Central memory CD4-positive, alpha-beta T cell (primary cell): Measurements from ENCODE around the gene B3GALT4.
A peak's percentile ranks its signal among the peaks of the same experiment; 100 is the strongest.
"Not testable (repeated sequence)": the region's sequence is repeated elsewhere in the genome, so short reads cannot be mapped to it uniquely, and the experiment has no call there.

Experiments
- DNase-seq: peaks from one replicate; pipeline ENCODE4 v3.0.0; 2022

The B3GALT4 gene

DNA sequence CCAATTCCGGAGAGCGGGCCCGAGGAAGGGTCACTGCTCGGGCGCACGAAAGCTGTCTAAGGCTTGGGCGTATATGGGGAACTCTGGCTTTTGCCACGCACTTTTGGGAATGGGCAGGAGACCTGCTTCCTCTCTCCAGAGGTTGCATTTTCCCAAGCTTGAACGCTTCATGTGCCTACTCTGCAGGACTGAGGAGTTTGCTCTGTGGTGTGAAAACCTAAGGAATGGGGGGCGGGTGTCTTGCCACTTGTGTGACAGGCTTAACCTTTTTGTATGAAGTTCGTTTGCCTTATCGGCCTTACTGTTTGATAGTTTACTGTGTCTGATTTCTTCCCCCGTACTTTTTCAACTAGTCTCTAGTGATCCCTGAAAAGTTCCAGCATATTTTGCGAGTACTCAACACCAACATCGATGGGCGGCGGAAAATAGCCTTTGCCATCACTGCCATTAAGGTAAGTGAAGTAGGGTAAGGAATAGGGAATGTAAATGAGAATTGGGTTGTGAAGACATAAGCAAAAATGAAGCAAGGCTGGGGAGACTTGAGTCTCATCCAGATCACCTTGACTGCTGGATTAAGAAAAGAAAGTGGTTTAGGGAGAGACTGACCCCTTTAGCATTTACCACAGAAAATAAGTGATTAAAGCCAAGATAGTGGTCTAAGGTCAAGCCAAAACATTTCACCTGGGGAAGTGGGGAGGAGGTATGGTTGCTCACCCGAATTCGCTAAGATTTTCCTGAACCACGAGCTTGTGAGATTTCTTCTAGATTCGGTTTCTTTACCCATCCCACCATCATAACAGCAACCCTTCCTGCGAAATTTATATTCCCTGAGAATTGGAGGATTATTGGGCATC, 4.4 kb upstream of the B3GALT4 start:
- no peak for DNase-seq

DNA sequence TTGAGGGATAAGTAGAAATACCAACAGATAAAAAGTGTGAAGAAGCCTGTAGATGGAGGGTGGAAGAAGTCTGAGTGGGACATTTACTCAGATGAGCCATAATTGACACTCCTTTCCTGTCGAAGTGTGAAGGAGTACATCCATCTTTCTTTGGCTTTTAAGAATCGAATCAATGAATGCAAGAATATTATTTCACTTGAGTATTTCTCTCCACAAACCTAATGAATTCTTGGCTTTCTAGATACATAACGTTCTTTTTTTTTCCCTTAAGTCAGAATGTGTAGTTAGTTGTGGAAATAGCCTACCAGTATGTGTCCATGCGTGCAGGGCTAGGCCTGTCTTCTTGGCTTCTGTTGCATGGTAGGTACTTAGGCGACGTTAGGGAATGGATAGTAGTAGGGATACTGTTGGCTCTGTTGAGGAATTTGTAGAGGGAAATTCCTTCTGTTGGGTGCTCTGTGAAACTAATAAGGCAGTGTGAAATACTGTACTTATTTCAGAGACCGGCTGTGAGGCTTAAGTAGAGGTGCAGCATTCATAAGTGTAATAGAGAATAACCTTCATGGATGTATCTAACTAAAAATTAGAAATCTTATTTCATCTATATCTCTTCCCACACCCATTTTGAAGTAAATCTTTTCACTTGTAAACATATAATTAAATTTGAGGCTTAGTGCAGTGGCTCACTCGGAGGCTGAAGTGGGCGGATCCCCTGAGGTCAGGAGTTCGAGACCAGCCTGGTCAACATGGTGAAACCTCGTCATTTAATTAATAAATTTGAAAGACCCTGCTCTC, 3.6 kb upstream of the B3GALT4 start:
- DNase-seq = no peak

DNA sequence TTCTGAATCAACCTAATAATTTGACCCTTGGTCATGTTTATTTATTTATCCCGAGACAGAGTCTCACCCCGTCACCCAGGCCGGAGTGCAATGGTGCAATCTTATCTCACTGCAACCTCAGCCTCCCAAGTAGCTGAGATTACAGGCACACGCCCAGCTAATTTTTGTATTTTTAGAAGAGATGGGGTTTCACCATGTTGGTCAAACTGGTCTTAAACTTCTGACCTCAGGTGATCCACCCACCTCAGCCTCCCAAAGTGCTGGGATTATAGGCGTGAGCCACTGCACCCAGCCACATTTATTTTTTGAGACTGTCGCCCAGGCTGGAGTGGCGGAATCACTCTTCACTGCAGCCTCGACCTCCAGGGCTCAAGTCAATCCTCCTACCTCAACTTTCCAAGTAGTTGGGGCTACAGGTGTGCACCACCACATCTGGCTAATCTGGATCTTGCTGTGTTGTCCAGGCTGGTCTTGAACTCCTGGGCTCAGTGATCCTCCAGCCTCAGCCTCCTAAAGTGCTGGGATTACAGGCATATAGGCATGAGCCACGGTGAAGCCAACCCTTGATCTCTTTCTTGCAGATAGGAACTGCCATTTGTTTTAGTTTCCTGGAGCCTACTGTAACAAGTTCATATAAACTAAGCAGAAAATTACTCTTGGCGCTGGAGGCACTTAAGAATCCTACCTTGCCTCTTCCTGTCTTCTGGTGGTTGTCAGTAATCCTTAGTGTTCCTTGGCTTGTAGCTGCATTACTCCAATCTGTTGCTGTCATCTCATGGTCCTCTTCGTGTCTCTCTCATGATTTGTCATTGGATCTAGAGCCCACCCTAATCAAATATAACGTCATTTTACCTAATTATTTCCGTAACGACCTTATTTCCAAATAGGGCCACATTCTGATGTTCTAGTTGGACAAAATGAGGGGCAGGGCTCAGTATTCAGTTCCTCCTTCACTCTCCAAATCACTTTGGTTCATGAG, 2.7 kb upstream of the B3GALT4 start:
- no peak for DNase-seq

DNA sequence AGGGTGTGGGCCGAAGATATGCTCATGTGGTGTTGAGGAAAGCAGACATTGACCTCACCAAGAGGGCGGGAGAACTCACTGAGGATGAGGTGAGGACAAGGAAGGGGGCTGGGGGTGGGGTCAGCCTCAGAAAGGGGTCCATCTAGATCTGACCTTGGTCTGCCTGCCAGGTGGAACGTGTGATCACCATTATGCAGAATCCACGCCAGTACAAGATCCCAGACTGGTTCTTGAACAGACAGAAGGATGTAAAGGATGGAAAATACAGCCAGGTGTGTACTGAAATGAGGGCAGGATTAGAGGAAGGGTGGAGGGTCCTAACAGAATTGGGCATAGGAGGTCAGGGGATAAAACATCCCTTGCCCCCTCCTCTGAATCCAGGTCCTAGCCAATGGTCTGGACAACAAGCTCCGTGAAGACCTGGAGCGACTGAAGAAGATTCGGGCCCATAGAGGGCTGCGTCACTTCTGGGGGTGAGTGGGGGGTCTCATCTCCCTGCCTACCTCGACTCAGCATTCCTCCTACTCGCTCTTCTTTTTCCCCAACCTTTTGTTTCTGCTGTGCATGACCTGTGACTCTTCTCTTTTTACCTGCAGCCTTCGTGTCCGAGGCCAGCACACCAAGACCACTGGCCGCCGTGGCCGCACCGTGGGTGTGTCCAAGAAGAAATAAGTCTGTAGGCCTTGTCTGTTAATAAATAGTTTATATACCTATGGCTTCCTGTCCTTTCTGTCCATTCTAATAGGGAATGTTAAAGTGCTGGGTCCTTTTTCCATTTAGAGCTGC, 935 bp upstream of the B3GALT4 start:
- not testable (repeated sequence) for DNase-seq

DNA sequence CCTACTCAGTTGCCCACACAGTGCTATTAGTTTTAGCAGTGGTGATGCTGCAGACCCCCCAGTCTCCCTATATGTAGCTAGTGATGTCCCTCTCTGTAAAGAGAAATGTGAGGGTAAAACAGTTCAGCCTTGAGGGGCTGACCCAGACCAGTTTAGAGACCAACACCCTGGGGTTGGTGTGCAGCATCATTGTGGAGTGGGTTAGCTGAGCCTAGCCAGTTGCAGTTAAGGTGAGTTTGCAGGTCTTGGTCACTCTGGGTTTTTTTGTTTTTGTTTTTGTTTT, 401 bp upstream of the B3GALT4 start:
- DNase-seq = no peak

DNA sequence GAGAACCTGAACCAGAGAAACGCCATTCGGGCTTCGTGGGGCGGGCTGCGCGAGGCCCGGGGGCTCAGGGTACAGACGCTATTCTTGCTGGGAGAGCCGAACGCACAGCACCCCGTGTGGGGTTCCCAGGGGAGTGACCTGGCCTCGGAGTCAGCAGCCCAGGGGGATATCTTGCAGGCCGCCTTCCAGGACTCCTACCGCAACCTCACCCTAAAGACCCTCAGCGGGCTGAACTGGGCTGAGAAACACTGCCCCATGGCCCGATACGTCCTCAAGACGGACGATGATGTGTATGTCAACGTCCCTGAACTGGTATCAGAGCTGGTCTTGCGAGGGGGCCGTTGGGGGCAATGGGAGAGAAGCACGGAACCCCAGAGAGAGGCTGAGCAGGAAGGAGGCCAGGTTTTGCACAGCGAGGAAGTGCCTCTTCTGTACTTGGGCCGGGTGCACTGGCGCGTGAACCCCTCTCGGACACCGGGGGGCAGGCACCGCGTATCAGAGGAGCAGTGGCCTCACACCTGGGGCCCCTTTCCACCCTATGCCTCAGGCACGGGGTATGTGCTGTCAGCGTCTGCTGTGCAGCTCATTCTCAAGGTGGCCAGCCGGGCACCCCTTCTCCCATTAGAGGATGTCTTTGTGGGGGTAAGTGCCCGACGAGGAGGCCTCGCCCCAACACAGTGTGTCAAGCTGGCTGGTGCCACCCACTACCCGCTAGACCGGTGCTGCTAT, 904 bp downstream of the B3GALT4 start:
- DNase-seq = peak; percentile 18

DNA sequence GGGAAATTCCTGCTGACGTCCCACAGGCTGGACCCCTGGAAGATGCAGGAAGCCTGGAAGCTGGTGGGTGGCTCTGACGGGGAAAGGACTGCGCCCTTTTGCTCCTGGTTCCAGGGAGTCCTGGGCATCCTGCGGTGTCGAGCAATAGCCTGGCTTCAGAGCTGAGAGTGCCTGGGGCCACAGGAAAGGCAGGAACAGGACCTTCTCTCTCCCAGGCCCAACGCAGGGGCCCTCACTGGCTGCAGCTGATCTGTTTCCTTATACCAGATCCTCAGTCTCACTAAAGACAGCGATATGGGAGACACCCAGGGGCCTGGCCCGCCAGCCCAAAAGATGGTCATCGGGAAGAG, 1.4 kb downstream of the B3GALT4 start:
- no peak for DNase-seq

DNA sequence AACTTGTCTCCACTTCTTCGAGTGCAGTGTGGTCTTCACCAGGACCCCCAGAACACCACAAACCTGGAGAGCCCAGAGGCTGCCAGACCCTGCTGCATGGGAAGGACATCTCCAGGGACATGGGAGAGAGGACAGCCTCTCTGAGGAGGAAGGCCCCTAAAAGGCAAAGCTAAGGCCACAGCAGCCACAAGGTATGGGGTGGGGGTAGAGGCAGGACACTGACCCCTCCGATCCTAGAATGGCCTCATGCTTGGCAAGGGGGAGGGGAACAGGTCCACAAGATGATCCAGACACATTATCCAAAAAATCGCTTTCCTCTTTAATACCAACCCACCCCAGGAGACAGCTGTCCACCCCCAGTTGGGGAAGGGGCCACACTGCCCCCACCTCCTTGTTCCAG, 1.9 kb downstream of the B3GALT4 start:
- no peak for DNase-seq

DNA sequence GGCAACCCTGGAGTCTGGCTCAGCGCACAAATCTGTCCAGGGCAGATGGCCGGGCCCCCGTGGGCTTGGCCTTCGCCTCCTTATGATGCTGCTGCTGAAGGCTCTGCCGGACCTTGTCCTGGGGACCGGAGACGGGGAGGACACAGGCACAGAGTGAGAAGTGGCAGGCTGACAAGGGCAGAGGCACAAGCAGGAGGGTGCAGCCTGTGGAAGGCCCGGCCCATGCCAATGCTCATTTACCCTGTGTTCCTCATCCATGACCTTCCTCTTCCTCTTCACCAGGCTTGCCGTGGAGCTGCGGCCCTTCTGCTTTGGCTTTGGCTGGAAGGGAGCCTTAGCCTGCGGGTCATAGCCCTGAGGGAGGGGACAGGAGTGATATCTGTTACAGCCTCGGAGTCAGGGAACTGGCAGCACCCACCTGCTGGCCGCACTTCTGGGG, 2.4 kb downstream of the B3GALT4 start:
- DNase-seq = no peak

DNA sequence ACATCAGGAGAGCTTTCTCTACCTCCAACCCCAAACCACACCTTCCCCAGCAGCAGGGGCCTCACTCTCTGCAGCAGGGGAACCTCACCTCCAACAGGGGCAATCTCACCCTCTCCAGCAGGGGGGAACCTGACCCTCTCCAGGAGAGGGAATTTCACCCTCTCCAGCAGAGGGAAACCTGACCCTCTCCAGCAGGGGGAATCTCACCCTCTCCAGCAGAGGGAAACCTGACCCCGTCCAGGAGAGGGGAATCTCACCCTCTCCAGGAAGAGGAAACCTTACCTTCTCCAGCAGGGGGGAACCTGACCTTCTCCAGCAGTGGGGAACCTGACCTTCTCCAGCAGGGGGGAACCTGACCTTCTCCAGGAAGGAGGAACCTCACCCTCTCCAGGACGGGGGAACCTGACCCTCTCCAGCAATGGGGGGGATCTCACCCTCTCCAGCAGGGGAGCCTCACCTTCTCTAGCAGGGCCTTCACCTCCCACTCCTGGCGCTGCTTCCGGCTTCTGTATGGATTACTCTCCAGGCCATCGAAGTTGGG, 3.1 kb downstream of the B3GALT4 start:
- DNase-seq = no peak

DNA sequence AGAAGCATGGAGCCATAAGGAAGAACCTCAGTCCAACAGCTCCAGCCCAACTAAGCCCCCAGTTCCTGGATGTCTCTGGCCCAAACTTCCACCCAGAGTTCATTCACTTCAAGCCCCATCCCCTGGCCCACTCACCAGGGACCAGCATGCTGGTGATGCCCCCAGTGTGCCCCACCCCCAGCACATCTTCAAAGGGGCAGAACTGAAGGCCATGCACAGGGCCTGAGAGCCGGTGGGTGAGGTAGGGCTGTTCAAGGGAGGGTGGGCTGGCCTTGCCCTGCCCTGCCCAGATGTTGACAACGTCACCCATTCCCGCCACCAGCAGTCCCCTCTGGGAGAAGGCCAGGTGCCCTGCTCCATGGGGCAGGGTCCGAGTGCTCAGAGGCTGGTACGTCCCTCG, 3.6 kb downstream of the B3GALT4 start:
- no peak for DNase-seq

DNA sequence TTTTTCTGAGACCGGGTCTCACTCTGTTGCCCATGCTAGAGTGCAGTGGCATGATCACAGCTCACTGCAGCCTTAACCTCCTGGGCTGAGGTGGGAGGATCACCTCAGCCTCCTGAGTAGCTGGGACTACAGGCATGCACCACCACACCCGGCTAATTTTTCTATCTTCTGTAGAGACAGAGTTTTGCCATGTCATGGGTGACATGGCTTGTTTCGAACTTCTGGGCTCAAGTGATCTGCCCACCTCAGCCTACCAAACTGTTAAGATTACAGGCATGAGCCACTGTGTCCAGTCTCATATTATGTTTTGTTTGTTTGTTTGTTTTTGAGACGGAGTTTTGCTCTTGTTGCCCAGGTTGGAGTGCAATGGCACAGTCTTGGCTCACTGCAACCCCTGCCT, 8.3 kb downstream of the B3GALT4 start:
- not testable (repeated sequence) for DNase-seq

DNA sequence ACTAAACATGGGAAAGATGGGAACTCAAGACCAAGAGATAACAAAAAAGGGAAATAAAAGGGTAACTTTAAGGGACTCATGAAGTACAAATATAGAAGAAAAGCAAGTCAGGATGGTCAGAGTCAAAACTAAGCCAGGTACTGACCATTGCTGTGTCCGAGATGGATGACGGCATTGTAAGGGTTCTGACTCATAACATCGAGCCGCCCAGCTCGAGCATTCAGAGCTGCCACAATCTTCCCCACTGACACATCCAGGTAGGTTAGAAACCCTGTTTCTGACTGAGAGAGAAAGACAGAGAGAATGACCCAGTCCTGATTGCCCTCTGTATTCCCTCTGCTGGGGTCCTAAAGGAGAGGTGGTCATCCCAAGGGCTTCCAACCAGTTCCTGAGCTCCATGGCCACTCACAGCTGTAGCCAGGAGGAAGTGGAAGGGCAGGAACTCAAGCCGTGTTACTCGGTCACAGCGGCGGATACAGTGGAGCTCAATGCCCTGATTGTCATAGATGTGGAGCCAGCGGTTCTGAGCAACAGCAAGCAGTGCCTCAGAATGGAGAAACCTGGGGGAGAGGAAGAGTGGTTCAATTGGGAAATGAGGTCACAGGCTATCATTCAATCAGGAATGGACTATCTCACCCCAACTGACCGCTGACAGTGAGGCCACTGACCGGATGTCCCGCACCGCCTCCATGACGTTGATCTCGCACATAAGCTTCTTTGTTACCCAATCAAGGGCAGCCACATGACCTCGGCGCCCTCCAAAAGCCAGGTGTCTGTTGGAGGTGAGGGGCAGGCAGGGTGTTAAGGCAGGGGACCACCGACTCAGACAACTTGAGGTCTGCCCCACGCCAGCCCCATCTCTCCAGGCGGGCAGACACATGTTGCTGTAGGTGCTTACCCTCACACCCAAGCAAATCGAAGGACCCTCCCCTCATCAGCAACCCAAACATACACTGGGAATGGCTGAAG, 10.3 kb downstream of the B3GALT4 start:
- DNase-seq = no peak

DNA sequence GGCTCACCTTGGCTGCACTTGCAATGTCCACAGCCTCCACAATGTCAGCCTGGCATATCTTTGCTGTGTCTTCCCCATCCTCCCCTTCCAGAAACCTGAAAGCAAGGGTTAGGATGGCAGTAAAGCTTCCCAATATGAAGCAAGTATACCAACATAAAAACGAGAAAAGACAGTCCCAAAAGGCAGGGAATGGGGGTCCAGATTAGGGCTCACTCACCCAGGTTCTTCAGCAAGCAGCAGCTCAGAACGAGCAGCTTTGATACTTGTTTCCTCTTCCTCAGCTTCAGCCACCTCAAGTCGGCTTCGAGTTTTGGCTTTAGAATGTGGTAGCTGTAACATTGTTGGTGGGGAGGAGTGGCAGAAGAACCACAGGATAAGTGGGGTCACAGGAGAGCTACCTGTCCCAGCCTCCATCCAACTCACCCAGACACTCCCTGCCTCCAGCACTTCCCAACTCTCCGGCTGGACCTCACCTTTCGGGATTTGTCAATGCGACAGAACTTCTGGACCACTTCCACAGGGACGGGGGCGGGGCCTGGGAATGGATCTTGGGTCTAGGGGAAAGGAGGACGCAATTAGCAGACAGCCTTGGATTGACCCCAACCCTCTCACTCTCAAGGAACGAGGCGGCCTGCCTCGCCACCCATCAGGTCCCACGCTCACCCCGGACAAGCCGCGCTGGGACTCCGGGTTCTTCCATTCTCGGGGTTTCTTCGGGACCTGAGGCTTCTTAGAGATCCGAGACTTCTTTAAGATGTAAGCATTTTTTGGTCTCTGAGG, 11.4 kb downstream of the B3GALT4 start:
- DNase-seq = no peak

DNA sequence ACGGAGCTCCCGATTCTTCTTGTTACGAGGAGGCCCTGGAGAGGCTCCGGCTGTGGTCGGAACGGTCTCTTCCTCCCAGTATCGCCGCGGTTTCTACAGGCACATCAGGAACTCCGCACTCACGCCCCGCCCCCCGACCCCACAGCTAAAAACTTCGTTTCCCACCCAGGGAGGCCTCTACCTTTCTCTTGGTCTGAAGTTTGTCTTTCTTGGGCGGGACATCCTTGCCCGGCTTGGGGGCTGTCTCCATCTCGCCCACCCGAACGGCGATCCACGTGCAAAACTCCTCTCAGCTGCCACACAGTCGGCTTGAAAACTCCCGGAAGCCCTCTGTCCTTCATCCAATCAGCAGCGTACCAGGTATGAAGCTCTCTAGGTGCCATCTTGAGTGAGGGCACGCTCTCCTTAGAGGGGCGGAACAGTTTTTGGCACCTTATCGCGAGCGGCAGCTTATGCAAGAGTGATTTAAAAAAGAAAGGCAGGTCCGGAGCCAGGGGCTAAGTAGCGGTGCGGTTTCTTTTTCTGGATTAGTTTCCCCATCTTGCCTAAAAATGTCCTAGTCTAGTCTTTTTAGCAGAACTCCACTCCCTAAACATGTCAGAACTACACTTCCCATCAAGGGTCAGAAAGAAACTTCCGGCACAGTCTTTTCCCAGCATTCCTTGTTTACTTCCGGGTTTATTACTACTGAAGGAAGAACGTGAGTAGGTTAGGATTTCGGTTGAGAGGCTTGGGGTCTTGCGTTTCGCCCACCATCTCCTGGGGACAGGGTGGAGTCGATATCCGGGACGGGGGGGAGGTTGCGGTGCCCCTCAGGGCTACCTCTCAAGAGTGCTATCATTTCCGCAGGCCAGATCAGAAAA, 12.2 kb downstream of the B3GALT4 start, which contains the start of the genes PFDN6 and WDR46:
Gene PFDN6 (plus strand): TSS at position 681 of the 863 bp plus-strand sequence. CDS start 256 bp downstream, outside the sequence.
Gene WDR46 (minus strand): TSS at position 319 of the 863 bp plus-strand sequence. CDS start 69 bp downstream, at position 250.
- peak; percentile 86 for DNase-seq

DNA sequence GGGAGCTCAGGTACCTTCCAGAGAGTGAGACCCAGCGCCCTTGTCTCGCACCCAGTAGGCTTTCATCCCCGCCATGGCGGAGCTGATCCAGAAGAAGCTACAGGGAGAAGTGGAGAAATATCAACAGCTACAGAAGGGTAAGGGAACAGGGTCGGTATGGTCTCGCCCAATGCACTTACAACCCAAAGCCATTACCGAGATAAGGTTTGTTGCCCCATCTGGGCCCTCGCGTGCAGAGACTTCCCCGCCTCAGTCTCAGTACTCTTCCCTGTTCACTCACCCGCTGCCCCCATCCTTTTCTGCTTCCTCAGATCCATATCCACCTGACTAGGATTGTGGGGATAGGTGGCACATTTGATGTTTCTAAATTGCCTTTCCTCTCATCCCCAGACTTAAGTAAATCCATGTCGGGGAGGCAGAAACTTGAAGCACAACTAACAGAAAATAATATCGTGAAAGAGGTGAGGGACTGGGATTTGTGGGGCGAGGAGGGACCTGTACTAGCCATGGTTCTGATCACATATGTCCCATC, 12.9 kb downstream of the B3GALT4 start:
- no peak for DNase-seq

DNA sequence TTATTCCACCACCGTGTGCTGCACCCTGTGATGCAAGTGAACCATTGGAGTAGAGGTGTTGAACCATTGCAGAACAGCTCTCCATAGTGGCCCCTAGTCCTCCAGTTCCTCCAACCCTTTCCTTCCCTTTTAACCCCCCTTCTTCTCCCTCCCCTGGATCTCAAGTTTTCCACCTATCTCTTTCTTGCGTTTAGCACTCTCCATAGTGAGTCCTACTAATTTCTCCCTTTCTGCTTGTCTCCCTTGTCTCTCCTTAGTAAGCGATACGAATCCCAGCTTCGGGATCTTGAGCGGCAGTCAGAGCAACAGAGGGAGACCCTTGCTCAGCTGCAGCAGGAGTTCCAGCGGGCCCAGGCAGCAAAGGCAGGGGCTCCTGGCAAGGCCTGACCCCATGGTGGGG, 13.5 kb downstream of the B3GALT4 start:
- DNase-seq = no peak
